Globus pallidus (tissue), 1 donor: ENCODE measurements around the gene SLC49A3.
"Not testable (repeated sequence)": the region's sequence is repeated elsewhere in the genome, so short reads cannot be mapped to it uniquely, and the experiment has no call there.

Experiments
- DNase-seq: peaks from one replicate; pipeline ENCODE4 v3.0.0-alpha.2; 2015; ENCODE audit warnings: low spot score

SLC49A3 gene

GRCh38 chr4:688854-689681 is at the start of gene SLC49A3:
SLC49A3 (minus strand) TSS chr4:689151; CDS start chr4:689127, 24 bp downstream.
- DNase-seq = no peak

DNA sequence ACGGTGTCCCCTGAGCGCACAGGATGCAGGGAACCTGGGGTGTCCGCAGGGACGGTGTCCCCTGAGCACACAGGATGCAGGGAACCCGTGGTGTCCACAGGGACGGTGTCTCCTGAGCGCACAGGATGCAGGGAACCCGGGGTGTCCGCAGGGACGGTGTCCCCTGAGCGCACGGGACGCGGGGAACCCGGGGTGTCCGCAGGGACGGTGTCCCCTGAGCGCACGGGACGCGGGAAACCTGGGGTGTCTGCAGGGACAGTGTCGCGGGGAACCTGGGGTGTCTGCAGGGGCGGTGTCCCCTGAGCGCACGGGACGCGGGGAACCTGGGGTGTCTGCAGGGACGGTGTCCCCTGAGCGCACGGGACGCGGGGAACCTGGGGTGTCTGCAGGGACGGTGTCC is 47.6 kb upstream of the SLC49A3 start:
- not testable (repeated sequence) for DNase-seq

GRCh38 chr4:735583-735982 is 46.6 kb upstream of the SLC49A3 start:
- no peak for DNase-seq

DNA sequence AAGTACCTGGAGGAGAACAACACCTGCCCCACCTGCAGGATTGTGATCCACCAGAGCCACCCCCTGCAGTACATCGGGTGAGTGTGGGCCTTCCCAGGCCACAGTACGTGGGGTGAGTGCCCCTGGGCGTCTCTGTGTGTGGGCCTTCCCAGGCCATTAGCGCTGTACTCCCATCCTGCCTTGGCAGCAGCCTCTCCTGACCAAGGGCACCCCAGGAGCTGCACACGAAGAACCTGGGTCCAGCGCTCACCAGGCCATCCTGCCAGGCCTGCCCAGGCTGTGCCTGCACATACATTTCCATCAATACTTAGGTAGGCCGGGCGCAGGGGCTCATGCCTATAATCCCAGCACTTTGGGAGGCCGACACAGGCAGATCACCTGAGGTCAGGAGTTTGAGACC is 46.0 kb upstream of the SLC49A3 start:
- DNase-seq = no peak

DNA sequence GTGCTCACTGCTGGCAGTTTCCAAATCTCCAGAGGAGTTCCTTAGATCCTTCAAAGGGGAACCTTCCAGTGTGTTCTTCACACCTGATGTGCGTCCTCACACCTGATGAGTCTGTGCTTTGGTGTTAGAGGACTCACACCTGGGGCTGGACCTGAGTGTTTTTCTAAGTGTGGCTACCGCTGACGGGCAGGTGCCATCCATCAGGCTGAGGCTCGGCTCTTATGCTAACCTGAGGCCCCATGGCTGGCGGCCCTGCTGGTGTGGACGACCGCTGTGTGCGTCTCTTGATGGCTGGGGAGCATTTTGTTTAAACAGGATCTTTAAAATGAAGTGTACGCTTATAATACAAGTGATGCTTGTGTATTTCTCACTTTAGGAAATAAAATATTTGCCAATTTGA is 45.1 kb upstream of the SLC49A3 start:
- DNase-seq = no peak

DNA sequence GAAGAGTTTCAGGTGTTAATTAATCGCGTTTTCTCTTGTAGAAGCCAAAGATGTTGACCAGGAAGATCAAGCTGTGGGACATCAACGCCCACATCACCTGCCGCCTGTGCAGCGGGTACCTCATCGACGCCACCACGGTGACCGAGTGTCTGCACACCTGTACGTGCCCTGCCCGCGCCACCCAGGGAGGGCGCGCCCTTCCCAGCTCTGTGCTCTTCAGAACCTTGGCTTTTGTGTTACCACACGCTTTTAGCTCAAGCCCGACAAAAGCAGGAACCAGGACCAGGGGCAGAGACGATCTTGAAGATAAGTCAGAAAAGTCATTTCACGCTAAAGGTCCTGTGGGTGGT is 44.7 kb upstream of the SLC49A3 start:
- DNase-seq = no peak

GRCh38 chr4:732911-733630 is 44.1 kb upstream of the SLC49A3 start:
- no peak for DNase-seq

DNA sequence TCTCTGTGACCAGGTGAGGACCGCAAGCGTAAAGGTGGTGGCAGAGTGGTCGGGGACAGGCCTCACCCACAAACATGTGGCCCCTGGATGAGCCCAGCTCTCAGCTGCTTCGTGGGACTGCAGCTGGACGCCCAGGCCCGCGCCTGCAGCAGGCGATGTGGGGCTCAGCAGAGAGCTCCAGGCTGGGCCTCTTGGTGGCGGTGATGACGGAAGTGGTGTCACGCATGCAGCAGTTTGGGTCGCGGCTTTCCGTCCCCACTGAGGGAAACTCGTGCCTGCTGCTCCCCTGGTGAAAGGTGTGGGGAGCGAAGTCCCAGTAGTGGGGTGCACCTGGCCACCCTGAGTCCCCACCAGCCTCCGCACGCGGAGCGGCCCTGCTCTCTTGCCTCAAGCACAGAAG is 43.5 kb upstream of the SLC49A3 start:
- no peak for DNase-seq

GRCh38 chr4:731954-732353 is 43.0 kb upstream of the SLC49A3 start:
- not testable (repeated sequence) for DNase-seq

- not testable (repeated sequence) for DNase-seq
These were observed 42.3 kb upstream of the SLC49A3 start for GRCh38 chr4:730946-731904.

GRCh38 chr4:730511-730910 is 41.6 kb upstream of the SLC49A3 start:
- no peak for DNase-seq

DNA sequence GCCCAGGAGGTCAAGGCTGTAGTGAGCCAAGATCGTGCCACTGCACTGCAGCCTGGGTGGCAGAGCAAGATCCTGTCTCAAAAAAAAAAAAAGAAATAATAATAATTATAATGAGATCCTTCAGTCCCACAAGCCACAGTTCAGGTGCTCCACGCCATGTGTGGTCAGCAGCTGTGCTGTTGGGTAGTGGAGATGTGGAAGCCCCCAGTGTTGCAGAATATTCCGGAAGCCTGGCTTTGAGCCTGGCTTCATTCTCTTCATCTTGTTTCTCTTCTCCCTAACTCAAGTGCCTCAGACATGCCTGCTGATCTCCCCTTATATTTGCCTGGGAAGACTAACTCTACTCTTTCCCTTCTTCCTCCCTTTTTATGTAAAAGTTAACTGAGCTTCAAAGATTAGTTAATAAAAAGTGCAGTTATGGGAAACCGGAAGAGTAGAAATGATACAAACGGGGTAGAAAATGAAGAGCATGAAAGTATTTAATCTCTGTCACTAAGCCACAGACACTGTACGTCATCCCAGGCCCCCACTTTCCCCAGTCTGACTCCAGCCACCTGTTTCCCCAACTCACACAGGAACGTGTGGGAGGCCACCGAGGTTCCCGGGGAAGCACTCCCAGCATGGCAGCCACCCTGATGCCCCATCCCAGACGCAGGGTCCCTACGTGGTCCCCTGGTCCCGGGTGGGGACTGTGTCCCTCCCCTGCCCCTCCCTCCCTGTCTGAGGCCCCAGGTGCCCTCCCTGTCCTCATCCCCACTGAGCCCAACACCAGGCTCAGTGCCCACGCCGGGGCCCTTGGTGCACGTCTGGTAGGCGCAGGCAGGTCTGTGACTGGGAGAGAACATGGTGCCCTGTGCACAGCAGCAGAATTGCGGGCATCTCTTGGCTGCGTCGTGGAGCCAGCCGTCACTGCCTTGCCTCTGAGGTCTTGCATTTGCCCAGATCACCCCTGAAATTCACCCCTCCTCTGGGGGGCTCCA is 40.7 kb upstream of the SLC49A3 start:
- no peak for DNase-seq

GRCh38 chr4:727576-727975 is 38.6 kb upstream of the SLC49A3 start:
- no peak for DNase-seq

DNA sequence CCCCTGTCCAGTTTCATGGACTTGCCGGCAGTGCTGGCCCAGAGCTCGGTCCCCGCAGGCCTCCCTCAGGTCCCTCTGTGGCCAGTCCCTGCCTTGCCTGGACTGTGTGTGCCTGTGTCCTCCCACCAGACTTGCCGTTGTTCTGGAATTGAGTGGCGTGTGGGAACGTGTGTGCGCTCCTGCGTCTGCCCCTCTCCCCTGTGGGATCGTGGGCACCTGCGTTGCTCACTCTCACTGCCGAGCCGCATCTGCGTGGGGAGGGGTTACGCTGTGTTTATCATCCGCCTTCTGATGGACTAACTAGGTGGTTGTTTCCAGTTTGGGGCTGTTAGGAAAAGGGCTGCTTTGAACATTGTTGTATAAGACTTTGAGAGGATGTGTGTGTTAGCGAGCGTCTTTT is 37.9 kb upstream of the SLC49A3 start:
- DNase-seq = no peak

- no peak for DNase-seq
These were observed 37.4 kb upstream of the SLC49A3 start for GRCh38 chr4:726235-726787.

- no peak for DNase-seq
These were observed 36.7 kb upstream of the SLC49A3 start for GRCh38 chr4:725391-726234.

DNA sequence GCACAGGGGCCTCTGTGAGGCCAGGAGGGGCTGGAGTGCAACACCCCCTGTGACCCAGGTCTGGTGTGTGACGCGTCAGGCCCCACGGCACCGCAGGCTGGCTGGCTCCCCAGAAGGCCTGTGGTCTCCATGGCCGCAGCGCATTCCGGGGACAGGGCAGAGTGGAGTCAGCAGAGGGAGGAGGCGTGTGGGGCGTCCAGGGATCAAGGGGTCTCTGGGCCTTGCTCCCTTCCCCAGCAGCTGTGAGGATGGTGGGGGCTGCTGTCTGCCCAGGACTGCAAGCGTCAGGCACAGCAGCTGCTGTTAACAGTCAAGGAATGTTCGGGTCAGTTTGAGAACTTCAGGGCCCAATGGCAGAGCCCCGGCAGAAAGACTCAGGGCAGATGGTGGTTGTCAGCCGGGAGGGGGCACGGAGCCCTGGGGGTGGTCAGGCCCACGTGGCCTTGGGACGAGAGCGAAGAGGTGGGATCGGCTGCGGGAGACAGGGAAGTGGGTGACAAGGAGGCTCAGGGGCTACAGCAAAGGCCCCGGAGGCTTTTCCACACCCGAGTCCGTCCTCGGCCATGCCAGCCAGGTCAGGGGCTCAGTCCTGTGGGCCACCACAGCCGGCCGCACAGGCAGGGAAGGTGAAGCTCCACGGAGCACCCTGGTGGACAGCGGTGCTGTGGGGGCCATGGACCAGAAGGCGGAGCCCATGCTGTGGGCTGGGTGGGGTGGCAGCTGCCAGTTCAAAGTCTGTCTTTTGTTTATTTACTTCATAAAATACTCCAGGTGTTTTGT is 35.0 kb upstream of the SLC49A3 start:
- DNase-seq = no peak

DNA sequence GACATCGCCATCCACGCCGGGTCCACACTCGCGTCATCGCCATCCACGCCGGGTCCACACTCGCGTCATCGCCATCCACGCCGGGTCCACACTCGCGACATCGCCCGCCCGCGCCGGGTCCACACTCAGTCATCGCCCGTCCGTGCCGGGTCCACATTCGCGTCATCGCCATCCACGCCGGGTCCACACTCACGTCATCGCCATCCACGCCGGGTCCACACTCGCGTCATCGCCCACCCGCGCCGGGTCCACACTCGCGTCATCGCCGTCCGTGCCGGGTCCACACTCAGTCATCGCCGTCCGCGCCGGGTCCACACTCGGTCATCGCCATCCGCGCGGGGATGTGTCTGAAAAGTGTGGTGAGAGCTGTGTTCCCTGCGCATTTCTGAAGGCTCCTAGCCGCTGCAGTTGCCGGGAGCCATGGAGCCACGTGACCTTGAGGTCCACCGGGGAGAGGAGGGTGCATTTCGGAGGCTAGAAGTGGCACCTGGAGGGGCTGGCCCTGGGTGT is 34.0 kb upstream of the SLC49A3 start:
- DNase-seq = no peak

- DNase-seq = no peak
These were observed 33.3 kb upstream of the SLC49A3 start for GRCh38 chr4:722169-722725.
